Right kidney (tissue), 9 donors: ENCODE data around the gene SLC35A4.

Source experiments
- DNase-seq: peaks from one replicate; pipeline ENCODE4 v3.0.0-alpha.2; 2016
- long read RNA-seq, 8 donors: transcript quantifications; one replicate each; lab custom pipeline, GENCODE V29; 2026

Gene SLC35A4, protein sequence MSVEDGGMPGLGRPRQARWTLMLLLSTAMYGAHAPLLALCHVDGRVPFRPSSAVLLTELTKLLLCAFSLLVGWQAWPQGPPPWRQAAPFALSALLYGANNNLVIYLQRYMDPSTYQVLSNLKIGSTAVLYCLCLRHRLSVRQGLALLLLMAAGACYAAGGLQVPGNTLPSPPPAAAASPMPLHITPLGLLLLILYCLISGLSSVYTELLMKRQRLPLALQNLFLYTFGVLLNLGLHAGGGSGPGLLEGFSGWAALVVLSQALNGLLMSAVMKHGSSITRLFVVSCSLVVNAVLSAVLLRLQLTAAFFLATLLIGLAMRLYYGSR
- long read RNA-seq, donor 1, transcript SLC35A4-201 (3 exons, 3,041 nt): major isoform, 30 of 34 reads
- long read RNA-seq, donor 1, partial matches to known transcripts: 0 of 34 reads
- long read RNA-seq, donor 1, other reads (novel, unspliced or antisense): 0 of 34 reads
- long read RNA-seq, donor 2, transcript SLC35A4-201 (3 exons, 3,041 nt): major isoform, 16 of 16 reads
- long read RNA-seq, donor 2, partial matches to known transcripts: 0 of 16 reads
- long read RNA-seq, donor 2, other reads (novel, unspliced or antisense): 0 of 16 reads
- long read RNA-seq, donor 3, transcript SLC35A4-201 (3 exons, 3,041 nt): major isoform, 13 of 21 reads
- long read RNA-seq, donor 3, partial matches to known transcripts: 5 of 21 reads
- long read RNA-seq, donor 3, other reads (novel, unspliced or antisense): 0 of 21 reads
- long read RNA-seq, donor 4, transcript SLC35A4-201 (3 exons, 3,041 nt): major isoform, 23 of 69 reads
- long read RNA-seq, donor 4, partial matches to known transcripts: 42 of 69 reads
- long read RNA-seq, donor 4, other reads (novel, unspliced or antisense): 0 of 69 reads
- long read RNA-seq, donor 5, transcript SLC35A4-201 (3 exons, 3,041 nt): major isoform, 20 of 23 reads
- long read RNA-seq, donor 5, partial matches to known transcripts: 0 of 23 reads
- long read RNA-seq, donor 5, other reads (novel, unspliced or antisense): 0 of 23 reads
- long read RNA-seq, donor 6, transcript SLC35A4-201 (3 exons, 3,041 nt): major isoform, 27 of 43 reads
- long read RNA-seq, donor 6, transcript SLC35A4-202 (2 exons, 3,617 nt): minor isoform, 5 of 43 reads
- long read RNA-seq, donor 6, partial matches to known transcripts: 11 of 43 reads
- long read RNA-seq, donor 6, other reads (novel, unspliced or antisense): 0 of 43 reads
- long read RNA-seq, donor 7, transcript SLC35A4-202 (2 exons, 3,617 nt): minor isoform, 6 of 52 reads
- long read RNA-seq, donor 7, transcript SLC35A4-201 (3 exons, 3,041 nt): major isoform, 46 of 52 reads
- long read RNA-seq, donor 7, partial matches to known transcripts: 0 of 52 reads
- long read RNA-seq, donor 7, other reads (novel, unspliced or antisense): 0 of 52 reads
- long read RNA-seq, donor 8, transcript SLC35A4-201 (3 exons, 3,041 nt): major isoform, 34 of 62 reads
- long read RNA-seq, donor 8, partial matches to known transcripts: 25 of 62 reads
- long read RNA-seq, donor 8, other reads (novel, unspliced or antisense): 0 of 62 reads

DNA sequence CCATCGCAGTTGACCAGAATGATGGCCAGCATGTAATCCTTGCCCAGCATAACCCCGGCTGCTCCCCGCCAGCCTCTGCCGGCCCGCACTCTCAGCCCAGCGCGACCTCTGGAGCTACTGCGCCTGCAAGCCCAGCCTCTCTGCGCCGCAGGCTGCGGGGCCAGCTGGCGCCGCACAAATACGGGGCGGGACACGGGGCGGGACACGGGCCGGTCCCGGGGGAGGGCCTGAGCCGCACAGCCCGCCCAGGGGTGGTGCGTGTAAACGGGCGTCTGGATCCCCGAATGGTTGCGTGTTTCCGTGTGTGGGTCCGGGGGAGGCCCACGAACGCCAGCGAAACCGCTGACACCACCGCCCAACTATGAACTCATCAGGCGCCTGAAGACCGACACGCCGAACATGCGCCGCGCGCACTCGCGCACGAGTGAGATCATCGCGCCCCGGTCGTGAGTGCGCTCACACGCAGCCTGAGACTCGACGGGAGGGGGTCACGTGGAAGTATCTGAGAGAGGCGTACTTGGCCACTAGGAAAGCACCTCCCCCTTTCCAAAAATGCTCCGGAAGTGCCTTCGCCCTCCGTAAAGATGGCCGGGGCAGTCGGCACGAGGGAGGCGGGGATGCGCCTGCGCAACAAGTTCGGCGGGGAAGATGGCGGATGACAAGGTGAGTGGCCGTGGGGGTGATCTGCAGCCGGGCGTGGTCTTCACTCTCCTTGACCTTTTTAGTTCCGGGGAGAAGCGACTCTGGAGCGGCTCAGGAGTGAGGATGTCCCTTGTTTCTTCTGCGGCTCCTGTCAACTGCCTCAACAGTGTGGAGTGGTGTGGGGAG, at the start of gene SLC35A4, which contains the start of gene APBB3:
TSS of gene SLC35A4 (plus strand) at position 633 of the 828 bp plus-strand sequence. CDS start 2,342 bp downstream, outside the sequence.
TSS of gene APBB3 (minus strand) at position 403 of the 828 bp plus-strand sequence. CDS start at position 50, 353 bp downstream.
- DNase-seq: peak; percentile 96

GRCh38 chr5:140524003-140524402, 40.6 kb upstream of the SLC35A4 start:
- DNase-seq: no peak

DNA sequence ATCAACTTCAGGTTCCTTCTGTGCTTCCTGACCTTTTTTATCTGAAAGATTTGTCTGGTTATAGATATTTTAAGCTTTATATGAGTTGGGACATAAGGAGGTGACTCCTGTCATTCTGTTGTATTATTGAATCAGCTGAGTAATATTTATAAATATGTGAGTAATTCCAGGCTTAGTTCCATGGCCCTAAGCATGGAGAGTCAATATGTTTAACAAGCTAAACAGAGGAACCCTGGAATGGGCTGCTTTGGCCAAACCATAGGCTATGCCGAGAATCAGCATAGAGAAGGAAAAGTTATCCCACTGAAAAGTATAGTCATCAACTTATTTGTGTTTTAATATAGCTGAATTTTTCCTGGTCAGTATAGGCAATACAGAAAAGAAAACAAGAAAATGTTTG, 24.4 kb upstream of the SLC35A4 start:
- DNase-seq: no peak

GRCh38 chr5:140542972-140543371, 21.7 kb upstream of the SLC35A4 start:
- DNase-seq: no peak

DNA sequence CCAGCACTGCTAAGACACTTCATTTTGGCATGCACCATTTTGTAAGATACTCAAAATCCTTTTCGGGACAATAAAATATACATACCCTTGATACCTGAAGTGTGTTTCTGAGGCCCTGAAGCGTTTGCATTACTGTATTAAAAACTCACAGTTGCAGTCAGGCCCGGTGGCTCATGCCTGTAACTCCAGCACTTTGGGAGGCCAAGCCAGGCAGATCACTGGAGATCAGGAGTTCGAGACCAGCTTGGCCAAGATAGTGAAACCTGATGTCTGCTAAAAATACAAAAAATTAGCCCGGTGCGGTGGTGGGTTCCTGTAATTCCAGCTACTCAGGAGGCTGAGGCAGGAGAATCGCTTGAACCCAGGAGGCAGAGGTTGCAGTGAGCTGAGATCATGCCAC, 19.6 kb upstream of the SLC35A4 start:
- DNase-seq: no peak

- DNase-seq: no peak
Observed at GRCh38 chr5:140545606-140546005, 19.0 kb upstream of the SLC35A4 start.

- DNase-seq: no peak
Observed at GRCh38 chr5:140546851-140547507, 17.6 kb upstream of the SLC35A4 start.

DNA sequence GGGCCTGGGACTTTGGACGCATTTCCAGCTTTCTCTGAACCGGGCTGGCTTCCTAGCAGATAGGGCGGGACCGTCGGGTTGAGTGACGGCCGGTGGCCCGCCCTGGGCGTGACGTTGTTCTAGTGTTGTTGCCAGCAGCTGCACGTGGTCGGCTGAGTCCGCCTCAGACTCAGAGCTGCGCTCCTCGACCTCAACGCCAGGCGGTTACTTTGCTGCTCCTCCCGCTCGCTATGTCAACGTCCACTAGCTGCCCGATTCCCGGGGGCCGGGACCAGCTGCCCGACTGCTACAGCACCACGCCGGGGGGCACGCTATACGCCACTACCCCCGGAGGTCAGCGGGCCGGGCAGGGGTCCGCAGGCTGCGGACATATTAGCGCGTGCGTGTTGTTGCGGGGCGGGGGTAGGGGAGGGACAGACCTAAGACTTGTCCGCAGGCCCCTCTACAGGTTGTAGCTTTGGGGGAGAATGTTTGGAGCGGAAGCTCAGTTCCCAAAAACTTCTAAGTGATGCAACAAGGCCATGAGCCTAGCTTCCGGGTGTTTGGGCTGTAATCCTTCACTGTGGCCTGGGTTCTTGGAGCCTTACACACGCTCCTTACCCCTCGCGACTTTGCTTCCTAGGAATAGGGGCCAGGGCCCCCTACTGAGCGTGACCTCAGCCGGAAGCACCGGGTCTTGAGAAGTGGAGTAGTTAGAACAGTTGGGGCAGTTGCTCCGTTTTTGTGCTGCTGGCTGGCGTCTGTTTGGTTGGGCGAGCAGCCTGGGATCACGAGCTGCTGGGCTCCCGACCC, 16.9 kb upstream of the SLC35A4 start, which contains the start of gene EIF4EBP3:
TSS of gene EIF4EBP3 (plus strand) at position 155 of the 792 bp plus-strand sequence. CDS start at position 231, 76 bp downstream.
- peak; percentile 84 for DNase-seq

DNA sequence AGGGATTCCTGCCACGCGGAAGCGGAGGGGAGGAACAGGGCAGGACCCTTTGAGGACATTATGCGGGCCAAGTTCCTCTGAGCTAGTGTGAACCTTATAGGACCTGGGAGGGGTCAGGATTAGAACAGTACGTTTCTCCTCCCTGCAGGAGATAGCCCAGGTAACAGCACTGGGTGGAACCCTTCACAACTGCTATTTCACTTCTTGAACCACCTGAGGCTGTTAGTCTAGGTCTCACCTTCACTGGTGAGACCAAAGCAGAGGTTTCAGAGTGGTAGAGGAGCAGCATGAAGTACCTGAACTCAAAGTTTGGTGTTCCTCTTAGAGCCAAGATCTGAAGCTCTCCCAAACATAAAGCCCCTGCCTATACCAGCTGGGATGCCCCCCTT, 16.3 kb upstream of the SLC35A4 start:
- no peak for DNase-seq

DNA sequence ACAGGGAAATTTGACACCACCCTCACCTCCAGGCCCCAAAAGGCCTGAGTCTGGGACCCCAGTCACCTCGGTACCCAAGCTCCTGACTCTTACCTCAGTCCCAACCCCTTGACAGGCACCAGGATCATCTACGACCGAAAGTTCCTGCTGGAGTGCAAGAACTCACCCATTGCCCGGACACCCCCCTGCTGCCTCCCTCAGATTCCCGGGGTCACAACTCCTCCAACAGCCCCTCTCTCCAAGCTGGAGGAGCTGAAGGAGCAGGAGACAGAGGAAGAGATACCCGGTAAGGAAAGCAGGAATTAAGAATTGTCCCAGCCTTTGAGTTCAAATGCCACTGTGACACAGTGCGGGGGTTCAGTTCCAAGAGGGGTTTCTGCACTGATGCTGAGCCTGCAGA, 15.8 kb upstream of the SLC35A4 start:
- no peak for DNase-seq

DNA sequence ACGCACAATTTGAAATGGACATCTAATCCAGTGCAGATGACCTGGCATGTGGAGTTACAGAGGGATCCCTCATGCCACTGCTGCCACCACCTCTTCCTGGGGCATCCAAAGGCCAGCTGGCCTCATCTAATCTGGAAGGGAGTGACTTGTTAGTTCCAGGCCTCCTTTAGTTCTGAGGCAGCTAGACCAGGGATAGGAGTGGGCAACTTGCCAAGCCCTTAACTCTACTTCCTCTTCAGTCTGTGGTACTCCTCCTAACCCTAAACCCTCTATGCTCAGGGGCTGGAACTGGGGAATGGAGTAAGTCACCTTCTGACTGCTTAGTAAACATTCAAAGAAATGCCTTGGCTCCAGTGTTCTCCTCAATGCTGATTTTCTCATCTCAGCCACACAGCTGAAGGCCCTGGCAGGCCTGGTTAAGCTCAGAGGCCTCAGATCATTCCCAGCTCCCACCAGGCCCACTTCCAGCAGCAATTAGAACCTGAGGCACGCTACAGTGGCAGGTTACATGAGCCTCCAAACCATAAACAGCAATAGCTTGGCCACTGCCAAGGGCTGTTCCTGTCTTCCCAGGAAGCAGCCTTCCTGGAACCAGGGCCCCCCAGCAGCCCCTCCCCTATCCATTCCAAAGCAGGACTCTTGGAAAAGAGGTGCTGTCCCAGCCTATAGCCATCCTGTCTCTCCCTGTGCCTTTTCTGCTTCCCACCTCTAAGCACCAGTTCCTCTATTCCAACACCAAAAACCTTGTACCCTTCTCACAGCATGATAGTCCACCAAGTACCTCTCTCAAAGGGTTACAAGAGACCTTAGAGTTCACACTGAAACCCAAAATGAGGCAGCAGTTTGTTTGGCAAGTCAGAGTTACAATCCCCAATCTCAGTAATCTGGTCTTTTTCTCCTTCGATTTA, 15.1 kb upstream of the SLC35A4 start:
- DNase-seq: no peak

- DNase-seq: no peak
Observed at GRCh38 chr5:140550147-140551079, 14.2 kb upstream of the SLC35A4 start.

GRCh38 chr5:140551872-140552271, 12.8 kb upstream of the SLC35A4 start:
- no peak for DNase-seq

DNA sequence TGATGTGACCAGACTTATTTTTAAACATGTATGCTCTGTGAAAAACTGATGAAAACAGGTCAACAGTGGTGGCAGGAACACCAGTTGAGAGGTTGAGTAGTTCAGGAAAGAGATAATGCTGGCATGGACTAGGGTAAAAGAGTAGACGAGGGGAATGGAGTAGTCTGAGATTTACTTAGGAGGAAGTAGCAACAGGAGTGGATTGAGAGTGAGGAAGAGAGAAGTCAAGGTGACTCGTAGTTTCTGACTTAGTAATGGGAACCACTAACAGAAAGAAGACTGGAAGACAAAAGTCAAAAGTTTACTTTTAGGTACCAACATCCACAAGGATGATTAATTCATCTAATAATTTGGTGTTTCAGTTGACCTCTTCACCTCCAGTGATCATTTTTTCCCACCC, 11.0 kb upstream of the SLC35A4 start:
- DNase-seq: no peak

DNA sequence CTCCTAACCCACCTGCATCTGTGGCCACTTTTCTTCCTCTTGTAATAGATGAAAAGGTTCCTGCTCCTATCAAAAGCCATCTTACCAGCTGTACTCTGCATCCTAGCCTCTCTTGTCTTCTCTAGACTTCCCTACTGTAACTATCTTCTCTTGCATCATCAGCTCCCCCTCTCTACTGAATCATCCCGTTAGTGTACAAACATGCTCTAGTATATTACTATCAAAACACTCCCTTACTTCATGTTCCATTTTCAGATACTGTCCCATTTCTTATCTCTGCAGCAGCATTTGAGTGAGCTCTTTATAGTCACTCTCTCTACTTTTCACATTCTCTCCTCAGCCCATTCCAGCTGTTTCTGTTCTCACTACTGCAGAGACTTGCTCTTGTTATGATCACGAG, 10.2 kb upstream of the SLC35A4 start:
- no peak for DNase-seq

DNA sequence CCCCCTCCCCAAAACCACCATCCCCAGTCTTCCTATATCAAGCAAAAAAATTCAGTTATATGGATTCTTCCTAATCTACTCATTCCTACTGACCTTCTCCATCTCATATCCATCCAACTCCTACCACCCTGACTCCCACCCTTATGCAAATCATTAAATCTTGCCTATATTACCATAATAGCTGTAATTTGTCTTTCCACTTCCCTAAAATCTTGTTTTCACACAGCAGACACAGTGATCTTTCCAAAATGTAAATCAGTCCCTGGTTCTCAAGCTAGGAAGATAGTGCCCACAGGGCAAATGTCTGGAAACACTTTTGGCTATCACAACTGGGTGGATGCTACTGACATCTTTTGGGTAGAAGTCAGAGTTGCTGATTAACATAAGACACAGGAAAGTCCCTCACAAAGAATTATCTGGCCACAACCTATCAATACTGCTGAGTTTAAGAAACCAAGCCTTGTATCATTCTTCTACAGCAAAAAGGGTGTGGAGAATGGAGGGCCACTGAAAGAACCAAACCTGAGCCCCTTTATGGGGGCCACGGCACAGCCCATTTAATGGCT, 8.8 kb upstream of the SLC35A4 start:
- DNase-seq: no peak

DNA sequence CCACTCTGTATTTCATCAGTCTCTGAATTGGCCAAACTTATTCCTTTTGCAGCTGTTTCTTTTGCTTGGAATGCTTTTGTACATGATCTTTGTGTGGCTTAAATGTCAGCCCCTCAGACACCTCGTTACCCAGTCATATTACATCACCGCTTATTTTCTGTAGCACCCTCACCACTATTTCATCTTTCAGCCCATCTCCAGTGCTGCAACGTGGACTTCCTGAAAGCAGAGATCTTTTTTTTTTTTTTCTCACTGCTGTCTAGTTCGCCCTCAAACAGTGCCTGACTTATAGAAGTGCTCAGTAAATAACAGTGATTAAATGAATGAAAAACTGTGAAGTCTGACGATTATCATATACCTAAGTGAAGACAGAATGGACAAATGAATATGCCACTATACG, 8.2 kb upstream of the SLC35A4 start:
- DNase-seq: no peak
